HG03342 (cell line): ENCODE results near the gene DRG2.

Experiments used
- ATAC-seq: cut with Tn5 transposase; IDR thresholded peaks from one replicate; pipeline ENCODE4 v1.9.1; 2021; ENCODE audit warnings: mild to moderate bottlenecking, moderate library complexity; ENCODE audit not compliant: unreplicated experiment

The DRG2 gene

GRCh38 chr17:18087610-18088491 lies at the start of gene DRG2:
DRG2 (plus strand) TSS chr17:18087948; CDS start chr17:18088024, 76 bp downstream.
- peak; percentile 79 for ATAC-seq

- no peak for ATAC-seq
Measured at GRCh38 chr17:18038149-18038850, 49.4 kb upstream of the DRG2 start.

- ATAC-seq: peak; percentile 88
Measured at GRCh38 chr17:18038861-18039534, 48.8 kb upstream of the DRG2 start, which contains the start of the genes ATPAF2 and GID4. ATPAF2 (minus strand) TSS chr17:18039168; CDS start chr17:18039013, 155 bp downstream. GID4 (plus strand) TSS chr17:18039408; CDS start chr17:18039465, 57 bp downstream.

- peak; percentile 21 for ATAC-seq
Measured at GRCh38 chr17:18039535-18040260, 48.0 kb upstream of the DRG2 start.

GRCh38 chr17:18040261-18040858 lies 47.4 kb upstream of the DRG2 start:
- no peak for ATAC-seq

- no peak for ATAC-seq
Measured at GRCh38 chr17:18041776-18042175, 46.0 kb upstream of the DRG2 start.

- no peak for ATAC-seq
Measured at GRCh38 chr17:18042983-18043382, 44.8 kb upstream of the DRG2 start.

GRCh38 chr17:18043491-18043890 lies 44.3 kb upstream of the DRG2 start:
- ATAC-seq: no peak

- no peak for ATAC-seq
Measured at GRCh38 chr17:18044609-18045008, 43.1 kb upstream of the DRG2 start.

- no peak for ATAC-seq
Measured at GRCh38 chr17:18045691-18046350, 41.9 kb upstream of the DRG2 start.

- no peak for ATAC-seq
Measured at GRCh38 chr17:18055597-18055996, 32.2 kb upstream of the DRG2 start.

GRCh38 chr17:18056214-18056613 lies 31.5 kb upstream of the DRG2 start:
- ATAC-seq: no peak

- no peak for ATAC-seq
Measured at GRCh38 chr17:18059283-18059682, 28.5 kb upstream of the DRG2 start.

- ATAC-seq: no peak
Measured at GRCh38 chr17:18064053-18064452, 23.7 kb upstream of the DRG2 start.

GRCh38 chr17:18065546-18065945 lies 22.2 kb upstream of the DRG2 start:
- no peak for ATAC-seq

- no peak for ATAC-seq
Measured at GRCh38 chr17:18066866-18067265, 20.9 kb upstream of the DRG2 start.

GRCh38 chr17:18069101-18069500 lies 18.6 kb upstream of the DRG2 start:
- no peak for ATAC-seq

GRCh38 chr17:18070861-18071340 lies 16.8 kb upstream of the DRG2 start:
- no peak for ATAC-seq

- no peak for ATAC-seq
Measured at GRCh38 chr17:18071751-18072150, 16.0 kb upstream of the DRG2 start.
